ENCODE measurements around the gene CNOT9. TPM values are rescaled to one million over a fixed set of nuclear protein-coding genes. Genes with fewer than 3 reads are reported as not detected.
"Not testable (repeated sequence)": the region's sequence is repeated elsewhere in the genome, so short reads cannot be mapped to it uniquely, and the experiment has no call there.

The CNOT9 gene
- total RNA-seq, 1 experiment from 2014 or later: 45.8 TPM

DNA sequence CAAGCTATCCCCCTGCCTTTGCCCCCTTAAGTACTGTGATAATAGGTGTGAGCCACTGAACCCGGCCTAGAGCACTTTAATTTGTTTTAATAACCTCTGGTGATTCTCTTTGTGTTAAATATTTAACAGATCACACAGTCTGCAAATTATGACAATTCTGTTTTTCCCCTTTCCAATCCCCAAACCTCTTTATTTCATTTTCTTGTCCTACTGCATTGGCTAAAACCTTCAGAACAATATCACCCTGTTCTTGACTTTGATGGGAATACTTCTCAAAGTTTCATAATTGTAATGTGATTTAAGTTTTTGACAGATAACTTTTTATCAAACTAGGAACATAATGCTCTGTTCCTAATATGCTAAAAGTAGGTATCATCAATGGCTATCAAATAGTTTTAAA, 45.0 kb upstream of the CNOT9 start:
- no peak overlapping the region for H3K4me2 ChIP-seq
- no peaks in the 10 kb centered on the region for H4K20me1 ChIP-seq (ENCODE audit: insufficient read depth)
- H3K27ac ChIP-seq: no peak overlapping the region
- peaks cover 21% of the 10 kb centered on the region; the same call in 1 of the 2 replicates for H3K36me3 ChIP-seq (ENCODE audit: low read depth)
- H3F3A ChIP-seq (ENCODE audit: insufficient read depth, low read depth): no peaks in the 10 kb centered on the region; the same call in 1 of the 2 replicates
- TF ChIP-seq EZH2 (IDR thresholded peaks at IDR 0.05; ENCODE audit: low read depth): no peak
- no peak for TF ChIP-seq CTCF (conservative IDR thresholded peaks at IDR 0.05)
- no peaks in the 10 kb centered on the region for H3K9me3 ChIP-seq (ENCODE audit: insufficient read depth, low read depth)
- intact Hi-C loops (cut with micrococcal nuclease; ENCODE audit: unreplicated experiment): no loop called here
- ChIA-PET CTCF (no interaction called here), POLR2A (ENCODE audit: unreplicated experiment) (no interaction called here)
- no peaks in the 10 kb centered on the region for H3K9me2 ChIP-seq (ENCODE audit: insufficient read depth)
- H3K79me2 ChIP-seq (ENCODE audit: low read depth): no peaks in the 10 kb centered on the region
- no peaks in the 10 kb centered on the region for H3K27me3 ChIP-seq (ENCODE audit: insufficient read depth, low read depth)
- no peaks in the 10 kb centered on the region for H3K4me1 ChIP-seq (replicated peaks; ENCODE audit: insufficient read depth)
- no peak for DNase-seq
- BruUV-seq (replicated peaks): no TSS peak
- H3K4me3 ChIP-seq: no peak overlapping the region
- H2AFZ ChIP-seq: no peak overlapping the region

GRCh38 chr2:218528409-218528808, 40.2 kb upstream of the CNOT9 start:
- H3K79me2 ChIP-seq (ENCODE audit: low read depth); H4K20me1 ChIP-seq (ENCODE audit: insufficient read depth); H3F3A ChIP-seq (ENCODE audit: insufficient read depth, low read depth); H3K4me3 ChIP-seq; H3K9me2 ChIP-seq (ENCODE audit: insufficient read depth); BruUV-seq (replicated peaks); CTCF ChIA-PET; H3K27ac ChIP-seq; H3K4me1 ChIP-seq (replicated peaks; ENCODE audit: insufficient read depth); DNase-seq; intact Hi-C loops (cut with micrococcal nuclease; ENCODE audit: unreplicated experiment); H3K27me3 ChIP-seq (ENCODE audit: insufficient read depth, low read depth); H2AFZ ChIP-seq; H3K9me3 ChIP-seq (ENCODE audit: insufficient read depth, low read depth); H3K4me2 ChIP-seq: not testable (repeated sequence)
- H3K36me3 ChIP-seq (ENCODE audit: low read depth): peaks cover 28% of the 10 kb centered on the region; the same call in 1 of the 2 replicates
- POLR2A ChIA-PET (ENCODE audit: unreplicated experiment): interaction anchor here (0.6 kb wide), 1 partner anchor 80 kb away, joined by 3 read pairs; no protein-coding TSS in a partner anchor

GRCh38 chr2:218529990-218530389, 38.6 kb upstream of the CNOT9 start:
- Histone ChIP-seq H3K9me3 (ENCODE audit: insufficient read depth, low read depth) (no peaks in the 10 kb centered on the region), H2AFZ (no peak overlapping the region), H4K20me1 (ENCODE audit: insufficient read depth) (no peaks in the 10 kb centered on the region), H3K9me2 (ENCODE audit: insufficient read depth) (no peaks in the 10 kb centered on the region), H3K4me2 (no peak overlapping the region), H3K27me3 (ENCODE audit: insufficient read depth, low read depth) (no peaks in the 10 kb centered on the region), H3F3A (ENCODE audit: insufficient read depth, low read depth) (no peaks in the 10 kb centered on the region), H3K4me1 (replicated peaks; ENCODE audit: insufficient read depth) (no peaks in the 10 kb centered on the region), H3K36me3 (ENCODE audit: low read depth) (peaks cover 28% of the 10 kb centered on the region; the same call in 1 of the 2 replicates), H3K27ac (no peak overlapping the region), H3K4me3 (no peak overlapping the region), H3K79me2 (ENCODE audit: low read depth) (no peaks in the 10 kb centered on the region)
- DNase-seq: no peak
- intact Hi-C loops (cut with micrococcal nuclease; ENCODE audit: unreplicated experiment): no loop called here
- TF ChIP-seq CTCF (conservative IDR thresholded peaks at IDR 0.05) (no peak), EZH2 (IDR thresholded peaks at IDR 0.05; ENCODE audit: low read depth) (no peak)
- ChIA-PET CTCF (no interaction called here), POLR2A (ENCODE audit: unreplicated experiment) (no interaction called here)
- BruUV-seq (replicated peaks): no TSS peak

DNA sequence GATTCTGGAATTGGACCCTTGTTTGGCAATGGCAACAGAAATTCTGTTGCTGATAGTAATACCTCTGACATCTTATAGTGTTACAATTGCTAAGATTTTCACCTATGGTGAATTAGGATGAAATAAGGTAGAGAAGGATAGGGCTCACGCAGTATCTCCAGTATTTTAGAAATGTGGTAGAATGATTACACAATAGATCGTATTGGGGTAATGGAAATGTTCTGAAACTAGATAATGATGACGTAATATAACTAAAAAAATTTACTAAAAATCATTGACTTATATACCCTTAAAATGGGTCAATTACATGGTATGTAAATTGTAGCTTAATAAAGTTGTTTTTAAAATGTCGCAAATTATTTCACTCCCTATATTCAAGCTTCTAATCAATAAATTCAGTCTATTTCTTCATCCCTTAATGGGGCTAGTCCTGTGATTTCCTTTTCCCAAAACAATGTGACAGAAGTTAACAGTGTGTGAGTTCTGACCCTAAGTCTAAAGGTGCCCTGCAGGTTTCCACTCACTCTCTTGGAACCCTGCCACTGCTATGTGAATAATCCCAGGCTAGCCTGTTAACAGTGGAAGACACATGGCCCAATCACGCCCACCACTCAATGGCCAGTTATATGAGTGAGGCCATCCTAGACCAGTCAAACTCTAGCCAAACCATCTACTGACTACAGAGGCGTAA, 31.7 kb upstream of the CNOT9 start:
- Histone ChIP-seq H3K9me3 (ENCODE audit: insufficient read depth, low read depth) (no peaks in the 10 kb centered on the region), H3K27me3 (ENCODE audit: insufficient read depth, low read depth) (no peaks in the 10 kb centered on the region), H3K4me2 (no peak overlapping the region), H3K36me3 (ENCODE audit: low read depth) (peaks cover 15% of the 10 kb centered on the region), H3K27ac (no peak overlapping the region), H4K20me1 (ENCODE audit: insufficient read depth) (no peaks in the 10 kb centered on the region), H3K9me2 (ENCODE audit: insufficient read depth) (no peaks in the 10 kb centered on the region), H3F3A (ENCODE audit: insufficient read depth, low read depth) (no peaks in the 10 kb centered on the region), H2AFZ (no peak overlapping the region), H3K4me1 (replicated peaks; ENCODE audit: insufficient read depth) (no peaks in the 10 kb centered on the region), H3K79me2 (ENCODE audit: low read depth) (no peaks in the 10 kb centered on the region), H3K4me3 (no peak overlapping the region)
- BruUV-seq (replicated peaks): no TSS peak
- CTCF ChIA-PET: no interaction called here
- TF ChIP-seq EZH2 (IDR thresholded peaks at IDR 0.05; ENCODE audit: low read depth) (no peak), CTCF (conservative IDR thresholded peaks at IDR 0.05) (no peak)
- POLR2A ChIA-PET (ENCODE audit: unreplicated experiment): interaction anchor here (0.5 kb wide), 1 partner anchor 1917 kb away, joined by 6 read pairs; no protein-coding TSS in a partner anchor
- DNase-seq: no peak
- intact Hi-C loops (cut with micrococcal nuclease; ENCODE audit: unreplicated experiment): no loop called here

All from PC-9 (cell line).